CD14-positive monocyte (primary cell): ENCODE data around the gene FALEC. TPM values are rescaled to one million over a fixed set of nuclear protein-coding genes. Genes with fewer than 3 reads are reported as not detected.

Experiments
- DNase-seq, 3 donors: peaks; one replicate each; pipeline ENCODE4 v3.0.0-alpha.2; 2011 to 2022
- H2AFZ ChIP-seq: 2 replicates; pipeline ENCODE4 v1.6.0; 2012; ENCODE audit warnings: mild to moderate bottlenecking, low read depth, low read length, inconsistent platforms; ENCODE audit not compliant: insufficient read depth, poor library complexity, severe bottlenecking
- H3K27ac ChIP-seq, 2 donors: 1 replicate in 1 of 2; 2 replicates in 1 of 2; pipeline ENCODE4 v1.5.1; 2012 to 2013; ENCODE audit warnings: low read length in 2 of 2, control low read depth in 1 of 2, inconsistent platforms in 1 of 2, low read depth in 1 of 2, mild to moderate bottlenecking in 1 of 2
- H3K27me3 ChIP-seq, 2 donors: one replicate each; pipeline versions ENCODE4 v1.6.0 to v1.6.1; 2011 to 2013; ENCODE audit warnings: low read length in 2 of 2; ENCODE audit not compliant: control insufficient read depth in 2 of 2, insufficient read depth in 2 of 2
- H3K36me3 ChIP-seq, 2 donors: replicated peaks in 1 of 2; 1 replicate in 1 of 2; 2 replicates in 1 of 2; pipeline versions ENCODE4 v1.5.1 to v1.6.1; 2012 to 2013; ENCODE audit warnings: low read length in 2 of 2, control low read depth in 1 of 2, inconsistent platforms in 1 of 2, mild to moderate bottlenecking in 1 of 2; ENCODE audit not compliant: insufficient read depth in 2 of 2, control insufficient read depth in 1 of 2
- H3K4me1 ChIP-seq, 2 donors: 1 replicate in 1 of 2; 2 replicates in 1 of 2; pipeline versions ENCODE4 v1.5.1 to v1.6.1; 2012 to 2013; ENCODE audit warnings: low read length in 2 of 2, control low read depth in 1 of 2, inconsistent platforms in 1 of 2, mild to moderate bottlenecking in 1 of 2, moderate library complexity in 1 of 2; ENCODE audit not compliant: insufficient read depth in 2 of 2, control insufficient read depth in 1 of 2
- H3K4me2 ChIP-seq: replicated peaks from 2 replicates; pipeline ENCODE3; 2012; ENCODE audit warnings: low read length, moderate library complexity, mild to moderate bottlenecking; ENCODE audit not compliant: poor library complexity, severe bottlenecking; ENCODE audit errors: extremely low read depth
- H3K4me3 ChIP-seq, 3 experiments: fragments of 200-600 bp in 1 of 3; sonication (generic) in 1 of 3; replicated peaks in 1 of 3; 1 replicate in 2 of 3; 2 replicates in 1 of 3; pipeline ENCODE4 v1.5.1; 2011 to 2013; ENCODE audit warnings: low read length in 3 of 3, mild to moderate bottlenecking in 3 of 3, control low read depth in 2 of 3, low read depth in 2 of 3, inconsistent platforms in 1 of 3, moderate library complexity in 1 of 3
- H3K79me2 ChIP-seq: 2 replicates; pipeline ENCODE4 v1.6.0; 2012; ENCODE audit warnings: mild to moderate bottlenecking, control low read depth, inconsistent platforms, low read length, moderate library complexity; ENCODE audit not compliant: insufficient read depth
- H3K9ac ChIP-seq: 2 replicates; pipeline ENCODE4 v1.6.0; 2017; ENCODE audit warnings: low read length, mild to moderate bottlenecking; ENCODE audit not compliant: insufficient read depth, poor library complexity, severe bottlenecking
- H3K9me3 ChIP-seq, 2 donors: replicated peaks in 1 of 2; 1 replicate in 1 of 2; 2 replicates in 1 of 2; pipeline versions ENCODE4 v1.5.1 to v1.6.1; 2012 to 2013; ENCODE audit warnings: low read length in 2 of 2, control low read depth in 1 of 2; ENCODE audit not compliant: control insufficient read depth in 1 of 2, insufficient read depth in 1 of 2
- H4K20me1 ChIP-seq: 2 replicates; pipeline ENCODE4 v1.6.0; 2012; ENCODE audit warnings: mild to moderate bottlenecking, low read length, control low read depth, moderate library complexity; ENCODE audit not compliant: insufficient read depth
- H3K27ac Mint-ChIP-seq, 7 donors: one replicate each; pipeline ENCODE4 v1.8.0; 2020; ENCODE audit warnings: mild to moderate bottlenecking in 7 of 7, mixed read lengths in 7 of 7, moderate library complexity in 6 of 7, inconsistent platforms in 2 of 7
- H3K27me3 Mint-ChIP-seq, 3 donors: one replicate each; pipeline ENCODE4 v1.8.0; 2021 to 2022; ENCODE audit warnings: low read depth in 3 of 3, mild to moderate bottlenecking in 3 of 3, mixed read lengths in 3 of 3, moderate library complexity in 3 of 3, inconsistent platforms in 1 of 3
- H3K36me3 Mint-ChIP-seq, 2 donors: one replicate each; pipeline ENCODE4 v1.8.0; 2020; ENCODE audit warnings: mixed read lengths in 2 of 2, inconsistent platforms in 1 of 2, mild to moderate bottlenecking in 1 of 2
- H3K4me1 Mint-ChIP-seq: one replicate; pipeline ENCODE4 v1.8.0; 2020; ENCODE audit warnings: mild to moderate bottlenecking, mixed read lengths
- H3K4me3 Mint-ChIP-seq, 2 donors: one replicate each; pipeline ENCODE4 v1.8.0; 2020; ENCODE audit warnings: mild to moderate bottlenecking in 2 of 2, mixed read lengths in 2 of 2, moderate library complexity in 1 of 2
- H3K9me3 Mint-ChIP-seq, 7 donors: one replicate each; pipeline ENCODE4 v1.8.0; 2020 to 2022; ENCODE audit warnings: mixed read lengths in 7 of 7, mild to moderate bottlenecking in 6 of 7, moderate library complexity in 6 of 7, inconsistent platforms in 2 of 7
- WGBS: methylation state at CpG from one replicate; pipeline ENCODE4 v1.1.5; 2013; ENCODE audit warnings: missing lambda C conversion rate; ENCODE audit not compliant: insufficient coverage; 5-methylcytosine and 5-hydroxymethylcytosine counted together
- intact Hi-C, 2 donors: fragments of 100-400 bp; cut with micrococcal nuclease; formaldehyde crosslinking; loops; one replicate each; pipeline versions ENCODE4 v1.15.0 to v1.15.1; 2023
- polyA plus RNA-seq, 3 donors: library from polyadenylated mRNA; depleted of rRNA in 1 of 3; unstranded in 2 of 3; stranded (reverse) in 1 of 3; fragments of 300-500 nt in 2 of 3; fragments of >200 nt in 1 of 3; fragmentation: Illumina TruSeq in 2 of 3; gene quantifications; 1 replicate in 2 of 3; 2 replicates in 1 of 3; pipeline ENCODE4 v1.2.3, GENCODE V29; 2012 to 2021
- TF ChIP-seq, protein P1 (sequence below): fragments of 200-600 bp; IDR thresholded peaks from one replicate; pipeline ENCODE4 v1.8.0; 2022; ENCODE audit warnings: antibody characterized with exemption, mild to moderate bottlenecking

FALEC gene
- polyA plus RNA-seq, 3 donors, result not detected

DNA sequence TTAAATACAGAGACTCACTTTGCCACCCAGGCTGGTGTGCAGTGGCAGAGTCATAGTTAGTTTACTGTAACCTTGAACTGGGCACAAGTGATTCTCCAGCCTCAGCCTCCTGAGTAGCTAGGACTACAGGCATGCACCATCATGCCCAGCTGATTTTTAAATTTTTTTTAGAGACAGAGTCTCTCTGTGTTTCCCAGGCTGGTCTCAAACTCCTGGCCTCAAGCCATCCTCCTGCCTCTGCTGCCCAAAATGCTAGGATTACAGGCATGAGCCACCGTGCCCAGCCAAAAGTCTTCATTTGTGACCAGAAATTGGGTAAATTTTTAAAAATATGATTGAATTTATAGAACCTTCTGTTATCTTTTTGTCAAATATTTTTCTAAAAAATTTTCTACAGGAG, 46.3 kb upstream of the FALEC start:
- Histone ChIP-seq H3K4me3 (no peak overlapping the region), H3K27me3 (no peaks in the 10 kb centered on the region), H3K4me1 (no peaks in the 10 kb centered on the region), H4K20me1 (no peaks in the 10 kb centered on the region), H2AFZ (no peak overlapping the region), H3K9me3 (no peaks in the 10 kb centered on the region), H3K27ac (no peak overlapping the region), H3K36me3 (peaks cover 61 to 90% of the 10 kb centered on the region in 2 donors), H3K9ac (no peak overlapping the region), H3K79me2 (no peaks in the 10 kb centered on the region), H3K4me2 (no peak overlapping the region)
- no CpG with 5 or more reads among the region's 1 CpG for WGBS
- peaks cover 0 to 2% (median 0%) of the 10 kb centered on the region in 3 donors for H3K27me3 Mint-ChIP-seq
- peaks cover 1% of the 10 kb centered on the region for H3K4me1 Mint-ChIP-seq
- DNase-seq, result no peak
- peaks cover 59 to 81% of the 10 kb centered on the region in 2 donors for H3K36me3 Mint-ChIP-seq
- no peak overlapping the region for H3K27ac Mint-ChIP-seq
- intact Hi-C loops, result loop anchor here in 1 of 2 donors (5.0 kb wide), 1 partner anchor 63 kb away; no protein-coding TSS in a partner anchor
- TF ChIP-seq, protein P1, sequence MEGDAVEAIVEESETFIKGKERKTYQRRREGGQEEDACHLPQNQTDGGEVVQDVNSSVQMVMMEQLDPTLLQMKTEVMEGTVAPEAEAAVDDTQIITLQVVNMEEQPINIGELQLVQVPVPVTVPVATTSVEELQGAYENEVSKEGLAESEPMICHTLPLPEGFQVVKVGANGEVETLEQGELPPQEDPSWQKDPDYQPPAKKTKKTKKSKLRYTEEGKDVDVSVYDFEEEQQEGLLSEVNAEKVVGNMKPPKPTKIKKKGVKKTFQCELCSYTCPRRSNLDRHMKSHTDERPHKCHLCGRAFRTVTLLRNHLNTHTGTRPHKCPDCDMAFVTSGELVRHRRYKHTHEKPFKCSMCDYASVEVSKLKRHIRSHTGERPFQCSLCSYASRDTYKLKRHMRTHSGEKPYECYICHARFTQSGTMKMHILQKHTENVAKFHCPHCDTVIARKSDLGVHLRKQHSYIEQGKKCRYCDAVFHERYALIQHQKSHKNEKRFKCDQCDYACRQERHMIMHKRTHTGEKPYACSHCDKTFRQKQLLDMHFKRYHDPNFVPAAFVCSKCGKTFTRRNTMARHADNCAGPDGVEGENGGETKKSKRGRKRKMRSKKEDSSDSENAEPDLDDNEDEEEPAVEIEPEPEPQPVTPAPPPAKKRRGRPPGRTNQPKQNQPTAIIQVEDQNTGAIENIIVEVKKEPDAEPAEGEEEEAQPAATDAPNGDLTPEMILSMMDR, result no peak
- H3K9me3 Mint-ChIP-seq, result no peaks in the 10 kb centered on the region
- H3K4me3 Mint-ChIP-seq, result no peak overlapping the region

DNA sequence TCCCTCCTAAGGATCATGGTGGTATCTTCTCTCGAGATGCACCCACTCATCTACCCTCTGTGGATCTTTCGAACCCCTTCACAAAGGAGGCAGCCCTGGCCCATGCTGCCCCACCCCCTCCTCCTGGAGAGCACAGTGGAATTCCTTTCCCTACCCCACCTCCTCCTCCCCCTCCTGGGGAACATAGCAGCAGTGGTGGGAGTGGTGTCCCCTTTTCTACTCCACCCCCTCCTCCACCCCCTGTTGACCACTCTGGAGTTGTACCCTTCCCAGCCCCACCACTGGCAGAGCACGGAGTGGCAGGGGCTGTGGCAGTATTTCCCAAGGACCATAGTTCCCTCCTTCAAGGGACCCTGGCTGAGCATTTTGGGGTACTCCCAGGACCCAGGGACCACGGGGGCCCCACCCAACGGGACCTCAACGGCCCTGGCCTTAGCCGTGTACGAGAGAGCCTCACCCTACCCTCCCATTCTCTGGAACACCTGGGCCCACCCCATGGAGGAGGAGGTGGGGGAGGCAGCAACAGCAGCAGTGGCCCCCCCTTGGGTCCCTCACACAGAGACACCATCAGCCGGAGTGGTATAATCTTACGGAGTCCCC, 42.9 kb upstream of the FALEC start:
- H4K20me1 ChIP-seq, result no peaks in the 10 kb centered on the region
- Mint-ChIP-seq H3K27me3 (peaks cover 0 to 2% (median 0%) of the 10 kb centered on the region in 3 donors), H3K9me3 (no peaks in the 10 kb centered on the region), H3K36me3 (peaks cover 41 to 50% of the 10 kb centered on the region in 2 donors), H3K27ac (peak overlapping the region in 1 of 7 donors; percentile 40), H3K4me1 (no peaks in the 10 kb centered on the region), H3K4me3 (no peak overlapping the region)
- peaks cover 41 to 60% of the 10 kb centered on the region in 2 donors for H3K36me3 ChIP-seq
- H3K4me3 ChIP-seq, result no peak overlapping the region
- WGBS, result 97% methylated on average over 5 of the region's 10 CpGs
- no peaks in the 10 kb centered on the region for H3K27me3 ChIP-seq
- intact Hi-C loops, result no loop called here
- H3K79me2 ChIP-seq, result no peaks in the 10 kb centered on the region
- no peak overlapping the region for H3K27ac ChIP-seq
- DNase-seq, result no peak
- no peaks in the 10 kb centered on the region for H3K9me3 ChIP-seq
- TF ChIP-seq, protein P1, result no peak
- H2AFZ ChIP-seq, result no peak overlapping the region
- no peak overlapping the region for H3K9ac ChIP-seq
- H3K4me1 ChIP-seq, result no peaks in the 10 kb centered on the region
- no peak overlapping the region for H3K4me2 ChIP-seq
